GM12891 (cell line): ENCODE data around the gene ZGLP1.

Source experiments
- POLR2A ChIP-seq: IDR thresholded peaks from 2 replicates; pipeline ENCODE4 v1.6.1; 2011; ENCODE audit warnings: low read depth, low read length, control low read depth
- POLR2AphosphoS5 ChIP-seq: IDR thresholded peaks from 2 replicates; pipeline ENCODE4 v1.6.1; 2011; ENCODE audit warnings: low read depth, low read length, control low read depth
- TAF1 ChIP-seq: IDR thresholded peaks from 2 replicates; pipeline ENCODE4 v1.6.1; 2011; ENCODE audit warnings: low read depth, low read length, control low read depth

DNA sequence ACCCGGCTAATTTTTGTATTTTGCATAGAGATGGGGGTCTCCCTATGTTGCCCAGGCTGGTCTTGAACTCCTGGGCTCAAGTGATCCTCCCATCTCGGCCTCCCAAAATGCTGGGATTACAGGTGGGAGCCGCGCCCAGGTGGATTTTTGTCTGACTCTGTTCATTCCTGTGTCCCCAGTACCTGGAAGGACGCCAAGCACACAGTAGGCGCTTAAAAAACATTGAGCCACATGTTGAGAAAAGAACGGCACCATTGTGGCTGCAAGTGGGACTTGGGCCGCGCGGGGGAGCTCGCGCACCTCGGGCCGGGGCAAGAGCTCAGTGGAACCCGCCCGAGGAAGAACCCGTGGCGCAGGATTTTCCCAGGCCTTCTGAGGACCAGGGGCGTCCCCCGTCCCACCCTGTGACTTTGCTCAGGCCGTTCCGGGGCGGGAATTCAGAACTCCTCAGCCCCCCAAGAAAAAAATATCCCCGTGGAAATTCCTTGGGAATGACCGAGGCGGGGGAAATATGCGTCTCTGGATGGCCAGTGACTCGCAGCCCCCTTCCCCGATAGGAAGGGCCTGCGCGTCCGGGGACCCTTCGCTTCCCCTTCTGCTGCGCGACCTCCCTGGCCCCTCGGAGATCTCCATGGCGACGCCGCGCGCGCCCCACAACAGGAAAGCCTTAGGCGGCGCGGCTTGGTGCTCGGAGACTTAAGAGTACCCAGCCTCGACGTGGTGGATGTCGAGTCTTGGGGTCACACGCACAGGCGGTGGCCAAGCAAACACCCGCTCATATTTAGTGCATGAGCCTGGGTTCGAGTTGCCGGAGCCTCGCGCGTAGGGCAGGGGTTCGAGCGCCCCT lies 40.1 kb downstream of the ZGLP1 start:
- TF ChIP-seq POLR2A, result no peak
- no peak for TF ChIP-seq TAF1
- TF ChIP-seq POLR2AphosphoS5, result no peak
